Measurements from ENCODE around the gene KCNJ9.

GRCh38 chr1:160139840-160140239 is 58.5 kb downstream of the KCNJ9 start:
- TF ChIP-seq CTCF (IDR thresholded peaks at IDR 0.05) (no peak), TCF7 (CRISPR knock-in tag; IDR thresholded peaks at IDR 0.05; ENCODE audit: low read depth) (no peak), SMAD3 (CRISPR knock-in tag; IDR thresholded peaks at IDR 0.05; ENCODE audit: borderline replicate concordance) (no peak), ETV6 (CRISPR knock-in tag; IDR thresholded peaks at IDR 0.05) (no peak), E2F1 (CRISPR knock-in tag; IDR thresholded peaks at IDR 0.05) (no peak), SP1 (CRISPR knock-in tag; conservative IDR thresholded peaks at IDR 0.05) (no peak), ZBTB43 (CRISPR knock-in tag; IDR thresholded peaks at IDR 0.05) (no peak), ZNF232 (CRISPR knock-in tag; IDR thresholded peaks at IDR 0.05) (no peak), JUN (CRISPR knock-in tag; IDR thresholded peaks at IDR 0.05) (no peak)
- TF ChIP-seq, protein P1, sequence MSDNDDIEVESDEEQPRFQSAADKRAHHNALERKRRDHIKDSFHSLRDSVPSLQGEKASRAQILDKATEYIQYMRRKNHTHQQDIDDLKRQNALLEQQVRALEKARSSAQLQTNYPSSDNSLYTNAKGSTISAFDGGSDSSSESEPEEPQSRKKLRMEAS (CRISPR knock-in tag; IDR thresholded peaks at IDR 0.05), result no peak
- TF ChIP-seq, protein P2, sequence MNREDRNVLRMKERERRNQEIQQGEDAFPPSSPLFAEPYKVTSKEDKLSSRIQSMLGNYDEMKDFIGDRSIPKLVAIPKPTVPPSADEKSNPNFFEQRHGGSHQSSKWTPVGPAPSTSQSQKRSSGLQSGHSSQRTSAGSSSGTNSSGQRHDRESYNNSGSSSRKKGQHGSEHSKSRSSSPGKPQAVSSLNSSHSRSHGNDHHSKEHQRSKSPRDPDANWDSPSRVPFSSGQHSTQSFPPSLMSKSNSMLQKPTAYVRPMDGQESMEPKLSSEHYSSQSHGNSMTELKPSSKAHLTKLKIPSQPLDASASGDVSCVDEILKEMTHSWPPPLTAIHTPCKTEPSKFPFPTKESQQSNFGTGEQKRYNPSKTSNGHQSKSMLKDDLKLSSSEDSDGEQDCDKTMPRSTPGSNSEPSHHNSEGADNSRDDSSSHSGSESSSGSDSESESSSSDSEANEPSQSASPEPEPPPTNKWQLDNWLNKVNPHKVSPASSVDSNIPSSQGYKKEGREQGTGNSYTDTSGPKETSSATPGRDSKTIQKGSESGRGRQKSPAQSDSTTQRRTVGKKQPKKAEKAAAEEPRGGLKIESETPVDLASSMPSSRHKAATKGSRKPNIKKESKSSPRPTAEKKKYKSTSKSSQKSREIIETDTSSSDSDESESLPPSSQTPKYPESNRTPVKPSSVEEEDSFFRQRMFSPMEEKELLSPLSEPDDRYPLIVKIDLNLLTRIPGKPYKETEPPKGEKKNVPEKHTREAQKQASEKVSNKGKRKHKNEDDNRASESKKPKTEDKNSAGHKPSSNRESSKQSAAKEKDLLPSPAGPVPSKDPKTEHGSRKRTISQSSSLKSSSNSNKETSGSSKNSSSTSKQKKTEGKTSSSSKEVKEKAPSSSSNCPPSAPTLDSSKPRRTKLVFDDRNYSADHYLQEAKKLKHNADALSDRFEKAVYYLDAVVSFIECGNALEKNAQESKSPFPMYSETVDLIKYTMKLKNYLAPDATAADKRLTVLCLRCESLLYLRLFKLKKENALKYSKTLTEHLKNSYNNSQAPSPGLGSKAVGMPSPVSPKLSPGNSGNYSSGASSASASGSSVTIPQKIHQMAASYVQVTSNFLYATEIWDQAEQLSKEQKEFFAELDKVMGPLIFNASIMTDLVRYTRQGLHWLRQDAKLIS (CRISPR knock-in tag; IDR thresholded peaks at IDR 0.05; ENCODE audit: borderline replicate concordance), result no peak
